ENCODE results near the gene SPEG.
"Not testable (repeated sequence)": the region's sequence is repeated elsewhere in the genome, so short reads cannot be mapped to it uniquely, and the experiment has no call there.

The SPEG gene

DNA sequence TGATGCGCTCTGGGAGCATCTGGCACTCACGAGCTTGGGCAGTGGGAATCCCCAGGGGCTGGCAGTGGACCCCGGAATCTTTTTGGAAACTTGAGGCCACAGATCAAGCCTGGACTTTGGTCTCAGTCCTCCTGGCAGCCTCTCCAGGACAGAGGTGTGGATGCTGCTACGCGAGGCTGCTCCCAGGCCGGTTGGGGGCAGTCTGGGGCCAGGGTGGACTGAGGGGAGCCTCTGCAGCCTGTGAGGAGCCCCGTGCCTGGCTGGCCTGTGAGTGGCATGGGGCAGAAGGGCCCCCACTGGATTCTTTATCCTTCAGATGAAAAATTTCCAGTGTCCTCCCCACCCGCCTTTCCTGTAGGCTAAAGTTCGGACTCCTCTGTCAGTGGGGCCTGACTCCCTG is 29.2 kb upstream of the SPEG start:
- Histone ChIP-seq H3K4me1 (ENCODE audit: control insufficient read depth, low read length) (no peaks in the 10 kb centered on the region), H3K9me3 (ENCODE audit: control insufficient read depth, insufficient read depth, low read length) (no peaks in the 10 kb centered on the region), H3F3A (ENCODE audit: control insufficient read depth, insufficient read depth) (no peaks in the 10 kb centered on the region), H3K79me2 (ENCODE audit: control insufficient read depth, low read length) (no peaks in the 10 kb centered on the region), H3K9me2 (replicated peaks; ENCODE audit: control insufficient read depth, low read length) (no peaks in the 10 kb centered on the region), H3K27me3 (ENCODE audit: control insufficient read depth, low read length) (0 out of 2 replicates have a peak, but pooled peaks cover 3% of the 10 kb centered on the region), H3K27ac (ENCODE audit: low read depth, low read length) (no peak overlapping the region), H4K20me1 (ENCODE audit: control insufficient read depth, insufficient read depth, low read depth, low read length) (no peaks in the 10 kb centered on the region), H3K4me3 (ENCODE audit: low read length) (no peak overlapping the region), H3K4me2 (ENCODE audit: low read length) (no peak overlapping the region), H3K36me3 (ENCODE audit: control insufficient read depth, low read length) (no peaks in the 10 kb centered on the region)
- no peak for TF ChIP-seq EZH2phosphoT487 (IDR thresholded peaks at IDR 0.05; ENCODE audit: borderline replicate concordance, low read length)
- TF ChIP-seq, protein P1, sequence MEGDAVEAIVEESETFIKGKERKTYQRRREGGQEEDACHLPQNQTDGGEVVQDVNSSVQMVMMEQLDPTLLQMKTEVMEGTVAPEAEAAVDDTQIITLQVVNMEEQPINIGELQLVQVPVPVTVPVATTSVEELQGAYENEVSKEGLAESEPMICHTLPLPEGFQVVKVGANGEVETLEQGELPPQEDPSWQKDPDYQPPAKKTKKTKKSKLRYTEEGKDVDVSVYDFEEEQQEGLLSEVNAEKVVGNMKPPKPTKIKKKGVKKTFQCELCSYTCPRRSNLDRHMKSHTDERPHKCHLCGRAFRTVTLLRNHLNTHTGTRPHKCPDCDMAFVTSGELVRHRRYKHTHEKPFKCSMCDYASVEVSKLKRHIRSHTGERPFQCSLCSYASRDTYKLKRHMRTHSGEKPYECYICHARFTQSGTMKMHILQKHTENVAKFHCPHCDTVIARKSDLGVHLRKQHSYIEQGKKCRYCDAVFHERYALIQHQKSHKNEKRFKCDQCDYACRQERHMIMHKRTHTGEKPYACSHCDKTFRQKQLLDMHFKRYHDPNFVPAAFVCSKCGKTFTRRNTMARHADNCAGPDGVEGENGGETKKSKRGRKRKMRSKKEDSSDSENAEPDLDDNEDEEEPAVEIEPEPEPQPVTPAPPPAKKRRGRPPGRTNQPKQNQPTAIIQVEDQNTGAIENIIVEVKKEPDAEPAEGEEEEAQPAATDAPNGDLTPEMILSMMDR (IDR thresholded peaks at IDR 0.05; ENCODE audit: low read depth, low read length, poor library complexity, severe bottlenecking): no peak

DNA sequence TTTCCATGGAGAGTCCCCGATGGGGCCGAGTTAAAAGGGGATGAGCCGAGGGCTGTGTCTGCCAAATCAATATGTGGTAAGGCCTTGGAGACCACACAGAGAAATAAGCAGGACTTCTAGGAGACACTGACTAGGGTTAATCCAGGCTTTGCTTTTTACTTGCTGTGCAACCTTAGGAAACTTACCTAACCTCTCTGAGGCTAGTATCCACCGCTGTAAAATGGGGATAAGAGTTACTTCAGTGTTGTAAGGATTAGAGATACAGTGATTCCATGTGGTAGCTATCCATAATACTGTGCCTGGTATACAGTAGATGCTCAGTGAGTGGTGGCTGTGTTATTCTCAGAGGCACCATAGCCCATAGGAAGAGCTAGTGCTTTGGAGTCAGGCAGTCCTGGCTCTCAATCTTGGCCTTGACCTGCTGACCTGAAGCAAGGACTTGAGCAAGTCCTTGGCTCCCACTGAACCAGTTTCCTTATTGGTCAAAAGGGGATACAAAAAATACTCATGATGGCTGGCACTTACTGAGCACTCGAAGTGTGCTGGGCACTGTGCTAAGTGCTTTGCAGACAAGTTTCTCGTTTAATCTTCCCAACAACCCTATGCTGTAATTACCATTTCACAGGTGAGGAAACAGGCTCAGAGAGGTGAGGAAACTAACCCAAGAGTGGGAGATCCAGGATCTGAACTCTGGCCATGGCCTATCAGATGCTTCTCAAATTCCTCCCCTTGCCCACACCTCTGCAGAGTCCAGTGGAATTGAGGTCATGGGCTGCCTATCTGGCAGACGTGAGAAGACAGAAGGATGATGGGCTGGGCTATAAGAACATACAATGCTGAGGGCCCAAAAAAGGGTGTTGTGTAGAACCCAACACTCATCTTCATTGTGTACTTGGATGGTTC is 28.4 kb upstream of the SPEG start:
- Histone ChIP-seq H4K20me1 (ENCODE audit: control insufficient read depth, insufficient read depth, low read depth, low read length) (no peaks in the 10 kb centered on the region), H3K27me3 (ENCODE audit: control insufficient read depth, low read length) (0 out of 2 replicates have a peak, but pooled peaks cover 3% of the 10 kb centered on the region), H3F3A (ENCODE audit: control insufficient read depth, insufficient read depth) (no peaks in the 10 kb centered on the region), H3K36me3 (ENCODE audit: control insufficient read depth, low read length) (no peaks in the 10 kb centered on the region), H3K4me1 (ENCODE audit: control insufficient read depth, low read length) (no peaks in the 10 kb centered on the region), H3K4me2 (ENCODE audit: low read length) (no peak overlapping the region), H3K9me2 (replicated peaks; ENCODE audit: control insufficient read depth, low read length) (no peaks in the 10 kb centered on the region), H3K27ac (ENCODE audit: low read depth, low read length) (no peak overlapping the region), H3K9me3 (ENCODE audit: control insufficient read depth, insufficient read depth, low read length) (no peaks in the 10 kb centered on the region), H3K79me2 (ENCODE audit: control insufficient read depth, low read length) (no peaks in the 10 kb centered on the region), H3K4me3 (ENCODE audit: low read length) (no peak overlapping the region)
- TF ChIP-seq EZH2phosphoT487 (IDR thresholded peaks at IDR 0.05; ENCODE audit: borderline replicate concordance, low read length): no peak
- TF ChIP-seq, protein P1 (IDR thresholded peaks at IDR 0.05; ENCODE audit: low read depth, low read length, poor library complexity, severe bottlenecking): no peak

DNA sequence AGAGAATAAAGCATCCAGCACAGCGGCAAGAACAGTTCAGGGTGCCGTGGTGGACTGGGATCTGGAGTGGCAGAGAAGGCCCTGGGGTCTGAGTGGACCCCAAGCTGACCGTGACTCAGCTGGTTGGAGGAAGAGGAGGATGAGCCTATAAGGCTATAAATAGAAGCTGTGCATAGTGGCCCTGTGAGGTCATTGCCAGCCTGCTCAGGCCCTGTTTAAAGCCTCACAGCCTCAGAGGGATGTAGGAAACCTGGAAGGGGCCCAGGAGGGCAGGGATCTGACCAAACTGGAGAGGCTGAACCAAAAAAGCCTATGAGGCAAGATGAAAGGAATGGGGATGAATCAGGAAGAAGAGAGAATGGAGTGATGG is 27.8 kb upstream of the SPEG start:
- Histone ChIP-seq H3K79me2 (ENCODE audit: control insufficient read depth, low read length) (no peaks in the 10 kb centered on the region), H3F3A (ENCODE audit: control insufficient read depth, insufficient read depth) (no peaks in the 10 kb centered on the region), H4K20me1 (ENCODE audit: control insufficient read depth, insufficient read depth, low read depth, low read length) (no peaks in the 10 kb centered on the region), H3K27me3 (ENCODE audit: control insufficient read depth, low read length) (0 out of 2 replicates have a peak, but pooled peaks cover 3% of the 10 kb centered on the region), H3K36me3 (ENCODE audit: control insufficient read depth, low read length) (no peaks in the 10 kb centered on the region), H3K9me3 (ENCODE audit: control insufficient read depth, insufficient read depth, low read length) (no peaks in the 10 kb centered on the region), H3K27ac (ENCODE audit: low read depth, low read length) (no peak overlapping the region), H3K9me2 (replicated peaks; ENCODE audit: control insufficient read depth, low read length) (no peaks in the 10 kb centered on the region), H3K4me2 (ENCODE audit: low read length) (no peak overlapping the region), H3K4me1 (ENCODE audit: control insufficient read depth, low read length) (no peaks in the 10 kb centered on the region), H3K4me3 (ENCODE audit: low read length) (no peak overlapping the region)
- TF ChIP-seq, protein P1 (IDR thresholded peaks at IDR 0.05; ENCODE audit: low read depth, low read length, poor library complexity, severe bottlenecking): no peak
- no peak for TF ChIP-seq EZH2phosphoT487 (IDR thresholded peaks at IDR 0.05; ENCODE audit: borderline replicate concordance, low read length)

DNA sequence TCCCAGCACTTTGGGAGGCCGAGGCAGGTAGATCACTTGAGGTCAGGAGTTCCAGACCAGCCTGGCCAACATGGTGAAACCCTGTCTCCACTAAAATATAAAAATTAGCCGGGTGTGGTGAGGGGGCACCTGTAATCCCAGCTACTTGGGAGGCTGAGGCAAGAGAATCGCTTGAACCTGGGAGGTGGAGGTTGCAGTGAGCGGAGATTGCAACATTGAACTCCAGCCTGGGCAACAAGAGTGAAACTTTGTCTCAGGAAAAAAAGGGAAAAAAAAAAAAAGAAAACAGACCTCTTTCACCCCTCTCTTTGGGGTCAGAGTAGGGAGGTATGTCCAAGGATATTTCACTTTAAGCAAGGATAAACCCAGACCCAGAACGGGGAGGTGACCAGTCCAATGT is 27.3 kb upstream of the SPEG start:
- H3K9me3 ChIP-seq (ENCODE audit: control insufficient read depth, insufficient read depth, low read length); H3K36me3 ChIP-seq (ENCODE audit: control insufficient read depth, low read length); H3K79me2 ChIP-seq (ENCODE audit: control insufficient read depth, low read length); H3K4me1 ChIP-seq (ENCODE audit: control insufficient read depth, low read length); H3K9me2 ChIP-seq (replicated peaks; ENCODE audit: control insufficient read depth, low read length); H4K20me1 ChIP-seq (ENCODE audit: control insufficient read depth, insufficient read depth, low read depth, low read length); H3K4me2 ChIP-seq (ENCODE audit: low read length); H3K27me3 ChIP-seq (ENCODE audit: control insufficient read depth, low read length); H3K27ac ChIP-seq (ENCODE audit: low read depth, low read length); H3F3A ChIP-seq (ENCODE audit: control insufficient read depth, insufficient read depth); H3K4me3 ChIP-seq (ENCODE audit: low read length): not testable (repeated sequence)

Measured in DOHH2 (cell line).